Endothelial cell of umbilical vein (primary cell): ENCODE measurements around the gene CDKL4. TPM values are rescaled to one million over a fixed set of nuclear protein-coding genes. Genes with fewer than 3 reads are reported as not detected.

Source experiments
- BruUV-seq: library from RNA; stranded (reverse); fragments of 400-500 nt; replicated peaks from 2 replicates; lab custom pipeline; 2021; lab: Mats Ljungman, UMichigan
- CTCF ChIA-PET: fragments of 300-600, 350-600 bp; sonication (Branson Sonifier 250); formaldehyde crosslinking; loops from one replicate; lab custom pipeline; 2021; ENCODE audit warnings: antibody characterized with exemption, inconsistent platforms; lab: Charles Lee
- POLR2A ChIA-PET: fragments of 300-600, 350-600 bp; sonication (Branson Sonifier 250); formaldehyde crosslinking; loops from one replicate; lab custom pipeline; 2021; ENCODE audit warnings: antibody characterized with exemption, inconsistent platforms; lab: Charles Lee
- DNase-seq: peaks from one replicate; pipeline ENCODE4 v3.0.0-alpha.2; 2011; ENCODE audit warnings: low read depth, low spot score
- FAIRE-seq: peaks from 2 replicates; lab custom pipeline; 2011; peaks lifted over from hg19 to GRCh38; lab: Jason Lieb, UNC
- H2AFZ ChIP-seq: 2 replicates; pipeline ENCODE4 v1.6.0; 2012; ENCODE audit warnings: low read depth, low read length, control low read depth, inconsistent platforms
- H3K27ac ChIP-seq: 2 replicates; pipeline ENCODE4 v1.5.1; 2011; ENCODE audit warnings: low read depth, mild to moderate bottlenecking, control low read depth, low read length, moderate library complexity; ENCODE audit not compliant: insufficient read depth
- H3K27me3 ChIP-seq, 2 experiments: 2 replicates each; pipeline versions ENCODE4 v1.6.0 to v1.6.1; 2011; ENCODE audit warnings: low read length in 2 of 2, mixed read lengths in 1 of 2; ENCODE audit not compliant: control insufficient read depth in 2 of 2, insufficient read depth in 2 of 2
- H3K36me3 ChIP-seq, 2 experiments: 2 replicates in 1 of 2; 3 replicates in 1 of 2; pipeline ENCODE4 v1.5.1; 2011; ENCODE audit warnings: low read length in 2 of 2, mild to moderate bottlenecking in 1 of 2, moderate library complexity in 1 of 2; ENCODE audit not compliant: control insufficient read depth in 2 of 2, insufficient read depth in 2 of 2; ENCODE audit errors: extremely low read depth in 1 of 2
- H3K4me1 ChIP-seq: 3 replicates; pipeline ENCODE4 v1.5.1; 2011; ENCODE audit warnings: mild to moderate bottlenecking, low read length; ENCODE audit not compliant: control insufficient read depth, insufficient read depth; ENCODE audit errors: extremely low read depth
- H3K4me2 ChIP-seq: 2 replicates; pipeline ENCODE4 v1.6.1; 2011; ENCODE audit warnings: low read length, control low read depth, mixed read lengths; ENCODE audit not compliant: insufficient read depth
- H3K4me3 ChIP-seq, 3 experiments: fragments of 200-600 bp in 1 of 3; sonication (generic), shearing (Covaris generic) in 1 of 3; replicated peaks in 1 of 3; 2 replicates each; pipeline ENCODE4 v1.5.1; 2011 to 2016; ENCODE audit warnings: control low read depth in 3 of 3, low read length in 3 of 3, mild to moderate bottlenecking in 2 of 3, inconsistent platforms in 1 of 3, low read depth in 1 of 3, moderate library complexity in 1 of 3; ENCODE audit not compliant: insufficient read depth in 1 of 3
- H3K79me2 ChIP-seq: 2 replicates; pipeline ENCODE4 v1.6.0; 2012; ENCODE audit warnings: low read length, inconsistent platforms; ENCODE audit not compliant: control insufficient read depth, insufficient read depth
- H3K9ac ChIP-seq: replicated peaks from 2 replicates; pipeline ENCODE3; 2011; ENCODE audit warnings: low read length, control low read depth; ENCODE audit not compliant: insufficient read depth; ENCODE audit errors: extremely low read depth
- H3K9me1 ChIP-seq: replicated peaks from 3 replicates; pipeline ENCODE4 v1.6.0; 2011; ENCODE audit warnings: mild to moderate bottlenecking, low read length; ENCODE audit not compliant: control insufficient read depth, insufficient read depth; ENCODE audit errors: extremely low read depth
- H3K9me3 ChIP-seq: replicated peaks from 2 replicates; pipeline ENCODE4 v1.5.1; 2012; ENCODE audit warnings: low read length, inconsistent platforms; ENCODE audit not compliant: control insufficient read depth, insufficient read depth
- H4K20me1 ChIP-seq: replicated peaks from 2 replicates; pipeline ENCODE3; 2011; ENCODE audit warnings: mild to moderate bottlenecking, low read length; ENCODE audit not compliant: control insufficient read depth, insufficient read depth; ENCODE audit errors: extremely low read depth
- EZH2 ChIP-seq: IDR thresholded peaks from 2 replicates; pipeline ENCODE4 v1.6.1; 2012; ENCODE audit warnings: borderline replicate concordance, low read depth, mild to moderate bottlenecking, moderate library complexity, low read length, inconsistent platforms; ENCODE audit not compliant: severe bottlenecking
- FOS ChIP-seq: IDR thresholded peaks from 2 replicates; pipeline ENCODE4 v1.6.1; 2011; ENCODE audit warnings: mild to moderate bottlenecking, low read length, moderate library complexity, borderline replicate concordance; ENCODE audit not compliant: insufficient read depth
- GATA2 ChIP-seq: IDR thresholded peaks from 2 replicates; pipeline ENCODE4 v1.7.0; 2011; ENCODE audit warnings: low read depth, mild to moderate bottlenecking, moderate library complexity, mixed read lengths, low read length; ENCODE audit not compliant: insufficient read length, insufficient read depth
- JUN ChIP-seq: IDR thresholded peaks from 2 replicates; pipeline ENCODE4 v1.6.1; 2011; ENCODE audit warnings: borderline replicate concordance, low read depth; ENCODE audit not compliant: insufficient read length, insufficient read depth
- MYC ChIP-seq: IDR thresholded peaks from one replicate; pipeline ENCODE4 v1.6.1; 2011; ENCODE audit warnings: mild to moderate bottlenecking, low read depth, low read length
- POLR2A ChIP-seq: IDR thresholded peaks from 2 replicates; pipeline ENCODE4 v1.6.1; 2012; ENCODE audit warnings: low read depth, mild to moderate bottlenecking, control low read depth, low read length
- POLR2AphosphoS5 ChIP-seq: IDR thresholded peaks from 2 replicates; pipeline ENCODE4 v1.6.1; 2012; ENCODE audit warnings: low read depth, mild to moderate bottlenecking, control low read depth, low read length, moderate library complexity; ENCODE audit not compliant: insufficient read depth
- dilution Hi-C: fragments of 300-500 bp; cut with MboI; formaldehyde crosslinking; loops from one replicate; pipeline ENCODE4 v1.15.0; 2019; ENCODE audit warnings: low sequenced_read_pairs; ENCODE audit not compliant: extremely low pct_ligation_motif_present
- intact Hi-C: fragments of 100-400 bp; cut with micrococcal nuclease; formaldehyde crosslinking; loops from one replicate; pipeline ENCODE4 v1.10.0; 2022
- polyA plus RNA-seq, 4 experiments: library from polyadenylated mRNA; depleted of rRNA in 3 of 4; stranded (reverse) in 3 of 4; unstranded in 1 of 4; fragments of >200 nt; gene quantifications; 2 replicates each; pipeline versions ENCODE4 v1.2.1 to v1.2.3, GENCODE V29; 2011 to 2012; ENCODE audit warnings: missing spikeins in 1 of 4
- small RNA-seq: library from RNA; depleted of rRNA; stranded (forward); fragments of <200 nt; gene quantifications from one replicate; pipeline ENCODE3, GENCODE V24; 2012; ENCODE audit warnings: low replicate concordance, low read depth; ENCODE audit not compliant: insufficient read depth, insufficient read length
- total RNA-seq: library from RNA; stranded (reverse); gene quantifications from 2 replicates; pipeline ENCODE4 v1.2.3, GENCODE V29; 2021
- TF ChIP-seq, protein P1 (sequence below): IDR thresholded peaks from 2 replicates; pipeline ENCODE4 v1.6.1; 2011; ENCODE audit not compliant: insufficient read depth, insufficient read length
- TF ChIP-seq, protein P2 (sequence below), 2 donors: IDR thresholded peaks; 1 replicate in 1 of 2; 2 replicates in 1 of 2; pipeline ENCODE4 v1.5.1; 2011; ENCODE audit warnings: low read length in 2 of 2, mild to moderate bottlenecking in 2 of 2, moderate library complexity in 2 of 2, control low read depth in 1 of 2, inconsistent platforms in 1 of 2, low read depth in 1 of 2; ENCODE audit not compliant: insufficient read depth in 1 of 2; ENCODE audit errors: extremely low read depth in 1 of 2

The CDKL4 gene
- total and polyA plus RNA-seq, 2 donors (not counting 3 experiments of a cell fraction or from before 2014, with no cell fraction given) = 0.17 to 0.75 TPM

DNA sequence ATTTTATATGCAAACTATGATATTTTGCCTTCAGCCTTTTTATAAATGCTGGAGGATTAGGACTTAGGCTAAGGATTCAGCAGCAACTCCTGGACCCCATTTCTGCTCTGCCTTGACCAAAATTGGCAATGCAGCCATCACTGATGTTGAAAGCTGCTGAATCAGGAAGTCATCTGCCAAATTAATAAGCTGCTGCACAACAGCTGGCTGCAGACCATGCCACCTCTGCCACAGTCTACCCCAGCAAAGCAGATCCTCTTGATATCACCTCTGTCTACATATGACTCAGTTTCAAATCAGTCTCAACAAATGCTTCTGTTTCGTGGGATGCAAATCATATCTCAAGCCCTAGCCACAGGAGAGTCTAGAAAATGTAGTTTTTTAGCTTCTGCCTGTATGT is 115.8 kb downstream of the CDKL4 start:
- FAIRE-seq (no peak), DNase-seq (no peak)
- Histone ChIP-seq H3K4me1 (peaks cover 9% of the 10 kb centered on the region), H3K4me2 (no peak overlapping the region), H4K20me1 (no peaks in the 10 kb centered on the region), H3K9ac (no peak overlapping the region), H2AFZ (no peak overlapping the region), H3K4me3 (no peak overlapping the region), H3K27me3 (no peaks in the 10 kb centered on the region), H3K79me2 (no peaks in the 10 kb centered on the region), H3K9me1 (no peaks in the 10 kb centered on the region), H3K9me3 (no peaks in the 10 kb centered on the region), H3K36me3 (no peaks in the 10 kb centered on the region), H3K27ac (no peak overlapping the region)
- dilution Hi-C loops = no loop called here
- TF ChIP-seq JUN = no peak
- no peak for TF ChIP-seq EZH2
- TF ChIP-seq, protein P1, sequence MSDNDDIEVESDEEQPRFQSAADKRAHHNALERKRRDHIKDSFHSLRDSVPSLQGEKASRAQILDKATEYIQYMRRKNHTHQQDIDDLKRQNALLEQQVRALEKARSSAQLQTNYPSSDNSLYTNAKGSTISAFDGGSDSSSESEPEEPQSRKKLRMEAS = no peak
- TF ChIP-seq POLR2A = no peak
- TF ChIP-seq FOS = no peak
- TF ChIP-seq, protein P2, sequence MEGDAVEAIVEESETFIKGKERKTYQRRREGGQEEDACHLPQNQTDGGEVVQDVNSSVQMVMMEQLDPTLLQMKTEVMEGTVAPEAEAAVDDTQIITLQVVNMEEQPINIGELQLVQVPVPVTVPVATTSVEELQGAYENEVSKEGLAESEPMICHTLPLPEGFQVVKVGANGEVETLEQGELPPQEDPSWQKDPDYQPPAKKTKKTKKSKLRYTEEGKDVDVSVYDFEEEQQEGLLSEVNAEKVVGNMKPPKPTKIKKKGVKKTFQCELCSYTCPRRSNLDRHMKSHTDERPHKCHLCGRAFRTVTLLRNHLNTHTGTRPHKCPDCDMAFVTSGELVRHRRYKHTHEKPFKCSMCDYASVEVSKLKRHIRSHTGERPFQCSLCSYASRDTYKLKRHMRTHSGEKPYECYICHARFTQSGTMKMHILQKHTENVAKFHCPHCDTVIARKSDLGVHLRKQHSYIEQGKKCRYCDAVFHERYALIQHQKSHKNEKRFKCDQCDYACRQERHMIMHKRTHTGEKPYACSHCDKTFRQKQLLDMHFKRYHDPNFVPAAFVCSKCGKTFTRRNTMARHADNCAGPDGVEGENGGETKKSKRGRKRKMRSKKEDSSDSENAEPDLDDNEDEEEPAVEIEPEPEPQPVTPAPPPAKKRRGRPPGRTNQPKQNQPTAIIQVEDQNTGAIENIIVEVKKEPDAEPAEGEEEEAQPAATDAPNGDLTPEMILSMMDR (IDR thresholded peaks at IDR 0.05; ENCODE audit: extremely low read depth in 1 of 2, insufficient read depth in 1 of 2, low read depth in 1 of 2, low read length in 2 of 2) = no peak
- TF ChIP-seq POLR2AphosphoS5 = no peak
- TF ChIP-seq MYC = no peak
- TF ChIP-seq GATA2 = no peak
- ChIA-PET CTCF (no interaction called here), POLR2A (no interaction called here)
- no TSS peak for BruUV-seq
- intact Hi-C loops = no loop called here

Small RNA genes lying within 50 kb of the gene (small RNA-seq; reads per million reads assigned to genes)
- gene RF00019 = not detected
- not detected for gene RF00272

Other genes starting within 250 kb of the CDKL4 start
- gene SOS1, start 122.9 kb downstream of the CDKL4 start, total RNA-seq = 29.3 and 32.5 TPM in 2 replicates
- 22.2 and 27.6 TPM in 2 replicates for gene SOS1, start 122.9 kb downstream of the CDKL4 start, polyA plus RNA-seq
- 45.9 and 46.2 TPM in 2 replicates for gene MAP4K3, start 193.3 kb upstream of the CDKL4 start, total RNA-seq
- gene MAP4K3, start 193.3 kb upstream of the CDKL4 start, polyA plus RNA-seq = 6.4 and 8.0 TPM in 2 replicates